ENCODE results near the gene PPP4R4.

The PPP4R4 gene

GRCh38 chr14:94173885-94174603, at the start of gene PPP4R4:
TSS of gene PPP4R4 (plus strand) at chr14:94174322. CDS start at chr14:94174466, 144 bp downstream.
- DNase-seq (ENCODE audit: low read depth, low spot score) = peak; percentile 81

DNA sequence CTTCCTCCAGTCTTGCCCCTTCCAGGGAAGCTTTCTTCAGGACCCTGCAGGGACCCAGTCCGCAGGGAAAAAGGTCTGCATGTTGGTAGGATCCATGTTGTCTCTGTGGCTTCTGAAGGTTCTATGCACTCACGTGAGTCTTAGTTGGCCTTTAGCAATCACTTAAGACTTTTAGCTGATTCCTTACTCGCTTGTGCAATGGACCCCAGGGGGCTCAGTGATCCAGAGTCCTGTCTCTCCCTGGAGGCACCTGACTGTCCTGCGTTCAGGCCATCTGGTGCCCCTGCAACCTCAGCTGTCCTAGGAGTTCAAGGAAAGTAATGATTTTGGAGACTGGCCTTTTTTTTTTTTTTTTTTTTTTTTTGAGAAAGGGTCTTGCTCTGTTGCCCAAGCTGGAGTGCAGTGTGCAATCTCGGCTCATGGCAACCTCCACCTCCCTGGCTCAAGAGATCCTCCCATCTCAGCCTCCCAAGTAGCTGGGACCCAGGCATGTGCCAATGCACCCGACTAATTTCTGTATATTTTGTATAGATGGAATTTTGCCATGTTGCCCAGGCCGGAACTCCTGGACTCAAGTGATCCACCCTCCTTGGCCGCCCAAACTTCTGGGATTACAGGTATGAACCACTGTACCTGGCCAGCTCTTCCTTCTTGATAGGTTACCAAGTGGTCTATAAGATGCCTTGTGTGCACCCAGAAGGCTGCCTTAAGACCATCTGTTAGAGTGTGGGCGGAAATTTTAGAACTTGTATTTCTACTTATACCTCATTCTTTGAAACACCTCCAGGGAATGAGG, 49.3 kb upstream of the PPP4R4 start:
- DNase-seq (ENCODE audit: low read depth, low spot score) = no peak

- DNase-seq (ENCODE audit: low read depth, low spot score) = no peak
Observed at GRCh38 chr14:94125659-94126418, 48.3 kb upstream of the PPP4R4 start.

DNA sequence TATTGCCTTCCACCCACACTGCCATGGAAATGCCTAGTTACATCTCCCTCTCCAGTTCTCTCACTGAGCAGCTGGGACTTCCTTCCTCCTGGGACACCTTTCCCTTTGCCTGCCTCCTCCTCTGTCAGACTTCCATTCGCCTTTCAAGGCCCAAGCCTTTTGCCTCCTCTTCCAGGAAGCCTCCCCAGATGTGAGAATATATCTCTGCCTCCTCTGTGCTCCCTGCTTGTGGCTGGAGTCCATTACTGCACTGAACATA, 47.8 kb upstream of the PPP4R4 start:
- no peak for DNase-seq (ENCODE audit: low read depth, low spot score)

DNA sequence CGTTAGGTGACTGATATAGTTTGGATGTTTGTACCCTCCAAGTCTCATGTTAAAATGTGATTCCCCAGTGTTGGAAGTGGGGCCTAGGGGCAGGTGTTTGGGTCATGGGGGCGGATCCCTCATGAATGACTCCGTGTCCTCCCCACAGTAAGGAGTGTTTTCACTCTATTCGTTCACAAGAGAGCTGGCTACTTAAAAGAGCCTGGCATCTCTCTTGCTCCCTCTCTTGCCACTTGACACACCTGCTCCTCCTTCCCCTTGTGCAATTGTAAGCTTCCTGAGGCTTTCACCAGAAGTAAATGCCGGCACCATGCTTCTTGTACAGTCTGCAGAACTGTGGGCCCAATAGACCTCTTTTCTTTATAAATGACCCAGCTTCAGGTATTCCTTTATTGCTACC, 47.3 kb upstream of the PPP4R4 start:
- no peak for DNase-seq (ENCODE audit: low read depth, low spot score)

DNA sequence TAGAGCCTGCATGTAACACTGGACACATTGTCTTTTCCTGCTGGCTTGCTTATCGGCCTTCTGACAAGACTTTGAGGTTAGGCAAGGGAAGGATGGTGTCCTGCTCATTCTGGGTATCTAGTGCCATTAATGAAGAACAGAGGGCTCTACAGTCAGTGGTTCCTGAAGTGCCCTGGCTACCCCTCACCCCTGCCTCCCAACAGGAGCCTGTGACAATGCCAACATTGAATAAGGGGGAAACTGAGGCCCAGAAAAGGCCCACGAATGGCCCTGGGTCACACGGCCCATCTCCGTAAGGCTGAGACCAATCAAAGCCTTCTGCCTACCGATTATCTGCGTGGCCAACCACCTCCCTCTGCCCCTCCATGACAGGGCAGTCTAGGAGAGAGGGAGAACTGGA, 46.8 kb upstream of the PPP4R4 start:
- DNase-seq (ENCODE audit: low read depth, low spot score) = no peak

DNA sequence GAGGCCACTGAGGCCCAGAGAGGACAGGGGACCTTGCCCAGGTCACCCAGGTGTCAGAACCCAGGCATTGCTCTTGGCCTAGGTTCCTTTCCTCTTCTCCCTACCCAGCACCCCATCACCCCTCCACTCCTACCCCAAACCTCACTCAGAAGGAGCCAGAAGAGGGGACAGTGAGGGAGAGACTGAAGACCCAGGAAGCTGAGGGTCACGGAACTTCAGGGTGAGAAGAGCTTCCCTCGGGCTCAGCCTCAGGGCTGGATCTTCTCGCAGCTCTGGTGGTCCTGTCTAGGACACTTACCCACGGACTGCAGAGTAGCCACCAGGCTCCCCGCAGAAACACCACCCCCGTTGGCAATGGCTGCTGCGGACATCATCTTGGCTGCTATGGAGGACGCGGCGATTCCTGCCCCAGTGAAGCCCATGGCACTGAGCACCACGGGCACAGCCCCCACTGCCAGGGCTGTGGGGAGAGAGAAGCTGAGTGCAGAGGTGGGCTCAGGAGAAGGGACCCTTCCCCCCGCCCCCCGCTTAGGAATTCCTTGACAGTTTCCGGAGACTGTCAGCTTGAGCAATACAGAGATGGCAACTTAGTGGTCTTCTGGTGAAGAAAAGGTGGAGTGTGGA, 45.8 kb upstream of the PPP4R4 start:
- DNase-seq (ENCODE audit: low read depth, low spot score) = no peak

- DNase-seq (ENCODE audit: low read depth, low spot score) = peak; percentile 86
Observed at GRCh38 chr14:94129111-94129757, 44.9 kb upstream of the PPP4R4 start, which contains the start of gene IFI27L2. TSS of gene IFI27L2 (minus strand) at chr14:94129604. CDS start at chr14:94129564, 40 bp downstream.

GRCh38 chr14:94129758-94130414, 44.2 kb upstream of the PPP4R4 start:
- peak; percentile 42 for DNase-seq (ENCODE audit: low read depth, low spot score)

DNA sequence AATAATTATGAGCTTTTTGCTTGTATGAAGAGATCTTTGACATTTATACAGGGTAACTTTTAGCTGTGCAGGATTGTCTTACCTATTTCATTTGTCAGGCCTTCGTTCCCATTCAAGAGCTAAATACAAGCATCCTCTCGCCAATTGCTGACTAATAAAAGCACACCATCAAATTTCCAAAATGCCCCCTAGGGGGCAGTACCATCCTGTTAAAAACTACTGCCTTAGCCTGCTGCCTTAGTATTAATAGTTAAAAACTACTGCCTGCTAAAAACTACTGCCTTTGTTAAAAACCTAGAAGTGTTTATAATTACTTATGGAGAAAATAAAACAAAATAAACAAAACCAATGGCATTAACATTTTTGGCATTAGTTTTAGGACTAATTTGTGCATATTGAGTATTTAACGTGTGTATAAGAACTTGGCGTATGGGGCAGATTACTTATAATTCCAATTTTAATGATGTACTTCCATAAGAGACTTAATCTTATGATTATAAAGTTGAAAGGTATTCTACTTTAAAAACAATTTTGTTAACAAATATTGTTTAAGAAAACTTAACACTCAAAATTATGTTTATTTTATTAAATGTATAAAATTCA, 41.7 kb upstream of the PPP4R4 start:
- DNase-seq (ENCODE audit: low read depth, low spot score) = peak; percentile 66

DNA sequence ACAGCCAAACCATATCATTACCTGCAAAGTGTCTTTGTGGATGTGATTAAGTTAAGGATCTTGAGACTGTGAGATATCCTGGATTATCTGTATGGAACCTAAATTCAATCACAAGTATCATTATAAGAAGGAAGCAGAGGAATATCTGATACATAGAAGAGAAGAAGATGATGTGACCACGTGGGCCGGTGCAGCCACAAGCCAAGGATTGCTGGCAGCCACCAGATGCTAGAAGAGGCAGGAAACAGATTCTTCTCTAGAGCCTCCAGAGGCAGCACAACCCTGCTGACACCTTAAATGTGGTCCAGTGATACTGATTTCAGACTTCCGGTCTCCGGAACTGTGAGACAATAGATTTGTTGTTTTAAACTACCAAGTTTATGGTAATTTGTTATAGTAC, 38.6 kb upstream of the PPP4R4 start:
- no peak for DNase-seq (ENCODE audit: low read depth, low spot score)

GRCh38 chr14:94136575-94137331, 37.4 kb upstream of the PPP4R4 start:
- DNase-seq (ENCODE audit: low read depth, low spot score) = peak; percentile 94

DNA sequence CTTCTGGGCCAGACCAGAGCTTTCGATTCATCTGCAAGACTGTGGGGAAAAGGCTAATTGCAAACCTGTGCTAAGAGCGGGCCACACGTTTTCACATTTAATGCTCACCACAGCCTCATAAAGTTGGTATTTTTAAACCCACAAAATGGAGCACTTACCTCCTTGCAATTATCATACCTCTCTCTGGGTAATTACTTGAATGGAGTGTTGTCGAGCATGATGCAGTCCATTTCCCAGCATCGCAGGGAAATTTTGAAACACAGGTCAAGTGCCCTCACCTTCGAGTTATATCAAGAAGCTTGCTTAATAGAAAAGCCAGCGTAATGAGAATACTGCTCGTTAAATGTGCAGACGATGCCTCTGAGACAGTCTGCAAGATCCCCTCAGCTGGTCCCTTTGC, 35.9 kb upstream of the PPP4R4 start:
- no peak for DNase-seq (ENCODE audit: low read depth, low spot score)

- DNase-seq (ENCODE audit: low read depth, low spot score) = no peak
Observed at GRCh38 chr14:94139006-94139405, 35.1 kb upstream of the PPP4R4 start.

GRCh38 chr14:94139421-94139820, 34.7 kb upstream of the PPP4R4 start:
- DNase-seq (ENCODE audit: low read depth, low spot score) = no peak

- no peak for DNase-seq (ENCODE audit: low read depth, low spot score)
Observed at GRCh38 chr14:94142247-94142646, 31.9 kb upstream of the PPP4R4 start.

GRCh38 chr14:94142836-94143235, 31.3 kb upstream of the PPP4R4 start:
- DNase-seq (ENCODE audit: low read depth, low spot score) = no peak

GRCh38 chr14:94143239-94143638, 30.9 kb upstream of the PPP4R4 start:
- DNase-seq (ENCODE audit: low read depth, low spot score) = no peak

DNA sequence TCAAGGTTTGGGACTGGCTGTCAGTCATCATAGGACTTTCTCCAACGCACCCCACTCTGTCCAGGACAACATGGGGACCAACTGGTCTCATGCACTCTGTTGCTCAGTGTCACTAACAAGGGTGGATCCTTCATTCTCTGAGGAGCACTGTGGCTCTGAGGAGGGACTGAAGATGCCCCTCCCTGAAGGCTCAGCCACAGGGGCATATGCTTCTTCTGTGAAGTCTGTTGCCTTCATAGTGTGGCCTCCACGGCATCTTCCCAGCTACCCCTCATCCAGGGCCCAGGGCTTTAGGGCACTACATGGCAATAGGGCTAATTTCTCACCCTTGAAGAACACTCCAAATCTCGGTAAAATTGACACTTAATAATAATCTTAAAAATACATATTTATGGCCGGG, 30.4 kb upstream of the PPP4R4 start:
- no peak for DNase-seq (ENCODE audit: low read depth, low spot score)

GRCh38 chr14:94144765-94145164, 29.4 kb upstream of the PPP4R4 start:
- DNase-seq (ENCODE audit: low read depth, low spot score) = peak; percentile 33

Data from ELF-1 (cell line).